NCI-H69 (cell line): ENCODE data around the gene PIGU.
"Not testable (repeated sequence)": the region's sequence is repeated elsewhere in the genome, so short reads cannot be mapped to it uniquely, and the experiment has no call there.

Experiments
- DNase-seq: peaks from one replicate; lab custom pipeline; 2025; lab: John Stamatoyannopoulos, UW

The PIGU gene

DNA sequence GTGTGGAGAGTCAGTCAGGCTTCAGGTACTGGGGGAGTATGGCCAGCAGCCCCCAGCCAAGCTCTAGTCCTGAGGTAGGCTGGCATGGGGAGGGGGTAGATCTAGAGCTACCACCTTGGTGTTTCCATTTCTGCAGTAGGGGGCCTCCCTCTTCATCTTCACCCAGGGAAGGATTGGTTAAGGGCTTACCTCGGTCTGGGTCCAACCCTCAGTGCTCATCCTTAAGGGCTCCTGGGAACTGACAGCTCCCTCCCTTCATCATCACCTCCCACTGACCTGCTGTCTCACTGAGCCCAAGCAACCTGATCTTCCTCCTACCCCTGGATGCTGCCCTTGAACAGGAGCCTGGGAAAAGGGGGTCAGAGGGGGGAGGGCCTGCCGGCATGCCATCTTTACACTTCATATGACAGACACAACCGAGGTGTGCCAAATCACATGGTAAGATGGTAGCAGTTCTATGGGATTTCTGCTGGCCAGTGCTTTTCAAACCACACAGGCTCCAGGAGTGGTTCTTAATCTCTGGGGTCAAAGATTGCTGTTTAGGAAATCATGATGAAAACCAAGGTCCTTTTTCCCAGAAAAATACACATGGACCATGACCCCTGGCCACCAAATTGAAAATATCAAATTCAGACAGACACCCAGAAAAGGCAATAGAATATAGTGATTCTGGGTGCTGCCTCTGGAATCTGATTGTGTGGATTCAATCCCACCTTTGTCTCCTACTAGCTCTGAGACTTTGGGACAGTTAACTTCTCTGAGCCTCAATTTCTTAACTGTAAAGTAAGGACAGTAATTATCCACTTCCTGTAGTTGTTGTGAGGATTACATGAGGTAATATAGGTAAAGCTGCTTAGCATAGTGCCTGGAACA, 30.3 kb upstream of the PIGU start:
- DNase-seq: no peak

DNA sequence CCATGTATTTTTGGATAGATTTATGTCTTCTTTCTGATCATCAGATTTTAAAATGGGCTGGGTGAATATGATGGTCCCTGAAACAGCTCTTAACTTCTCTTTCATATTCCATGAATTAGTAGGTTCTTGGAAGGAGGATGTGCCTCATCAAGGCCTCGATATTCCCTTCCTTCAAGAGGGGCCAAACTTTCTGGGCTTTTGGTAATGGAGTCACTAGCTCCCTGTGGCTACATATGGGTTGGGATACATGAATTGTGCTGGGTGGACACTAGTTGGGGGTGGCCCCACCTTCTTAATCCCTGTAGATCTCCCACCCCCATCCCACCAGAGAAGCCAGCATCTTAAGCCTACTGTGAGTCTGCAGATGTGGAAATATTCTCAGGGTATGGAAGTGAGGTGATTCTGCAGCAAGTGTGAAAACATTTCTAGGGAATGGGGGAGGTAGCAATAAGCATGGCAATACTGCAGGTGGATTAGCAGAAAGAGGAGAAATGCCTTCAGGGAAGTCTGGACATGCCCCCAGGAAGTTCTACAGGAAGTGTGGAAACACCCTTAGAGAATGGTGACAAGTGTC, 29.5 kb upstream of the PIGU start:
- DNase-seq: no peak

DNA sequence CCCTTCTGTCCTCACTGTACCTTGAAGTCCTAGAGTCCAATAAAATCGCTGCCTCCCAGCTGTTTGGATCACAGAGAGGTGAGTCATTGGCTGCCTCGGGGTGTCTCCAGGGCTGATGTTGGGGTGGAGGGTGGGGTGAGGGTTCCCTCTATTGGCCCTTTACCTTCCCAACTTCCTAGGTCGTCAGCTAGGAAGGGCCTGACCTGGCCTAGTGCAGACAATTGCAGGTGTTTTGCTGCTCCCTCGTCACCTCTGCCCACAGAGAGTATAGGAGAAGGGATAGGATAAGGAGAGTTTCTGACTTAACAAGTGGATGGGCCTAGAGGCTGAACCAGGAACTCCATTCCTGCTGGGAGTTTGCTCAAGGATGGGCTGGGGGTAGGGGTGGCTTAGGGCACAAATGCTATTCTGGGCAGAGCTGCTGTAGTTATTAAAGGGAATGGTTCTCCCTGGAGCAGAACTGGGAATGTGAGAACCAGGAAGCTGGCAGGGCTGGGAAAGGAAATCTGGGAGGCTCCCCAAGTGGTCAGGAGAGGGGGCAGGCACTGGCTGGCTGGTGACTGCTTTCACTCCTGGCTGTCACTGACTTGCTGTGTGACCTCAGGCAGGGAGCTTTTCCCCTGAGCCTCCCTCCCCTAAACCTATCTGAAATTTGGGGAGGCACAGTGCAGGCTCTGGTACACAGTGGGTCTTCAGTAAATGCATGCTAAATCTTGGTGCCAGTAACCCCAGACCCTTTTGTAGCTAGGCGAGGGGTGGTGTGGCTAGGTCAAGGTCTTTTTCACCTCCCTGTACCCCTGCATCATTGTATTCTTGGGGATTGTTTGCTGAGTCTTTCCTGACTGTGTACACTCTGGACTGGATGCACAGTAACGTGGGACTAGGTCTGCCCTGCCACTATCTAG, 28.8 kb upstream of the PIGU start:
- peak; percentile 72 for DNase-seq

DNA sequence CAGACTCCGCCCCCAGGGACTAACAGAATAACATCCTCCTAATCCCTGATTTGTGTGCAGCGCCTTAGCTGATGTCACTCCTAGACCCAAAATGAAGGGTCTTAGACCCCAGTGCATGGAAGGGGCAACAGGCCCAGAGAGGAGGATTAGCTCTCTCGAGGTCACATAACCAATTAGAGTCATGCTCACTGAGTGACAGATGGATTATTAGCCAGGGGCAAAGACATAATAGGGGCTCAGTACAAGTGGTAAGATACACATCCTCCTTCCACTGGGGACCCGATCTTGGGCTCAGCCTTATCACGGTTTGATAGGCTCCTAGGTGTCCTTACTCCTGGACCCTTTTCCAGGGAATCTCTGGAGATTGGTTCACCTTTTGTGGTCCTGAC, 28.1 kb upstream of the PIGU start:
- DNase-seq: peak; percentile 74

DNA sequence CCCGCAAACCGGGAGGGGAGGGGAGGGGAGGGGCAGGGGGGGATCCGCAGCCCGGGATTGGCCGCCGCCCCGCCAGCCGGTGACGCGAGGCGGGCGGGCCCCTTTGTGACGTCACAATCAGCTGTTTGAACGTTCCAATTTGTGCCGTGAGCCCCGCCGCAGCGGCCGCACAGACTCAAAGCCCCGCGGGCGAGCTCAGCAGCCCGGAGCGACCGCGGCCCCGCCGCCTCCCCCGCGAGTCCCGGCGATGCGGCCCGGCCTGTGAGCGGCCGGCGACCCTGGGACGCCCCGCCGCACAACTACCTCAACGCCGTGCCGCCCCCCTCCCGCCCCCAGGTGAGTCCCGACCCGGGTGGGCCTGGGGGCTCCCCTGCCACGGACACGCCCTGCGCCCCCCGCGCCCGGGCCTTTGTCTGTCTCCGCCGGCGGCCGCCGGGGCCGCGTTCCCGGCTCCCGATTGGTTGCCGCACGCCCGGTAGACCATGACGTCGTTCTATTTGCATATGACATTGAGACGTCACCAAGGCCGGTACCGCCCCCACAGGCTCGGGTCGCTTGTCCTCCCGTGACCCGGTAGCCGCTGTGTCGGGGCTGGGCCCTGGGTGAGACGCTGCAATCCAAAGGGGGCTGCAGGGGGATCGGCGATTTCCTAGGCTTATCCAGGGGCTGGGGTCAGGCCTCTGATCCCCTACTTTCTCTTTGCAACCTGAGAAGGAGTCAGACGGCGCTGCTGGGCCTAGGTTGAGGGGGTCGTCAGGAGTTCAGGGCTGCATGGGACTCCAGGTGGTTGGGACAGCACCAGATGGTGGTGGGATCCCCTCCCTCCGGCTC, 27.5 kb upstream of the PIGU start, which contains the start of gene TP53INP2:
TP53INP2 (plus strand) TSS at position 168 of the 831 bp plus-strand sequence. CDS start 4,396 bp downstream, outside the sequence.
- peak; percentile 95 for DNase-seq

DNA sequence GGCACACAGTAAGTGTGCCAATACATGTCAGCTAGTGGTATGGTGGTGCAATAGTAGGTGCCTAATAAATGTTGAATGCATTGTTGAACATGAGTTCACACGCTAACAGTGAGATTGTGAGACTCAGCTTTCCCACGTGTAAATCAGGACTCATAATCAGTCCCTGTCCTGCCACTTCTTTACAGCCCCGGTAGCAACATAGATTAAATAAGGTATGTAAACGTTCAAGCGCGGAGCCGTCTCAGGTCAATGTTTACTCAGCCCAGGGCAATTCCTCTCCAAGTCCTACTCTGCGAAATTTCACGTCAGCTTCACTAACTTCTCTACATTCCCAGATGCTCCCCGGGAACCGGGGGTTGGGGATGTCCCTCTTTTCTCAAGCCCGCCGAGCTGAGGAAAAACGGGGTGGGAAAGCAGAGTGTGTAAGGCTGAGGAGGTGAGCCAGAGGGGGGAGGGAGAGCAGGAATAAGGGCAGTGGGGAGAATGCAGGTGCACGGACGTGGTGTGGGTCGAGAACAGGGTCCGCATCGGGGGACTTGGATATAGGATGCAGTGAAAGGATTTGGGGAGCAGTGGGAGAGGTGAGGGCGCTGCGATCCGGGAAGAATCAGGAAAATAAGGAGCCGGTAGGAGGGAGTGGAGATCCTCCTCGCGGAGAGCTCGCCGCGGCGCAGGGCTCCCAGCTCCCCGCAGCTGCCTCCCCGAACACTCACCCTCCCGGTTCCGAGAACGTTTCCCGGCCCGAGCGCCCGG, 26.7 kb upstream of the PIGU start:
- DNase-seq: peak; percentile 63

DNA sequence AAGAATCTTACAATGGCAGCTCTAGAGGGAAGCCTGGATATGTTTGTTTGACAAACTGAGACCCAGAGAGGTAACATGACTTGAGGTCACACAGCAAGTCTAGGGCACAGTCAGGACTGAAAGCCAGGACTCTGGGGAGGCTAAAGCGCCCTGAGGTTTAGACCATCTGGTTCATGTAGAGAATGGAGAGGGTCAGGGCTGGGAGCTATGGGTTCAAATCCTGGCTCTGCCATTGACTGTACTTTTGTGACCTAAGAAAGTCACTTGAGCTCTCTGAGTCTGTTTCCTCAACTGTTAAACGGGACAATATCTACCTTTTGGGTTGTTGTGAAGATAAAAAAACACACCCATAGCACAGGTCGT, 26.1 kb upstream of the PIGU start:
- no peak for DNase-seq

DNA sequence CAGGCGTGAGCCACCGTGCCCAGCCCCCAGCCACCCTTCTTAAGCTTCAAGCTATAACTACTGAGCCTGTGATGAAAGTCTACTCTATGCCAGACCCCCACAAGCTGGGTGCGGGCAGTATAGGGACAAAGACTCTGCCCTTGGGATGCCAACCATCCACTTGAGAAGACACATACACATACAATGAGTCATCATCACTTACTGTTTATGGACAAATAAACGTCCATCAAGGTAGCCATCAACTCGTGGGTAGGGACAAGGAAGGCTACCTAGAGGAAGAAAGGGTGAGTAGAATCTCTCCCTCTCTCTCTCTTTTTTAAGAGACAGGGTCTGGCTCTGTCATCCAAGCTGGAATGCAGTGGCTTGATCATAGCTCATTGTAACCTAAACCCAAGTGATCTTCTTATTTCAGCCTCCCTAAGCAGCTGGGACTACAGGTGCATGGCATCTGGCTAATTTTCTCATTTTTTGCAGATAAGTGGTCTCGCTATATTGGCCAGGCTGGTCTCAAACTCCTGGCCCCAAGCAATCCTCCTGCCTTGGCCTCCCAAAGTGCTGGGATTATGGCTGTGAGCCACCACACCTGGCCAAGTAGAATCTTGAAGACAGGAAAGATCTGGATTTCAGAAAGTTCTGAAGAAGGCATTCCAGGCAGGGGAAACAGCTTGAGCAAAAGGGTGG, 24.7 kb upstream of the PIGU start:
- no peak for DNase-seq

DNA sequence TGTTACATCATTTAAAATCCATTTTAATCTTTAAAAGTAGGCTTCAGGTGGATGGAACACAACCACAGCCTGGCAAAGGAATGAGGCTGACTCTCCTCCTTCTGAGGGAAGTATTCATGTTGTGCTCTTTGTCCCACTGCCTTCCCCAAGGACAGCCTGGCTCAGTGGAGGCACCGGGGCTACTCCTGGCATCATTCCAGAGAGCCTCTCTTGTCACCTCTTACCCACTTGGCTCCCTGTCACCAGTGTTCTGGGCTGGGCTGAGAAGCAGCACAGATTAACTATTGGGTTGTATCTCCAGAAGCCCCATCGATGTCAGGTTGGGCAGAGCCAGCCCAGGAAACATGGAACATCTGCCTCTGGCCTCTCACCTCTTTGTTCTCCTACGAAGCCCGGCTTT, 16.5 kb upstream of the PIGU start:
- no peak for DNase-seq

DNA sequence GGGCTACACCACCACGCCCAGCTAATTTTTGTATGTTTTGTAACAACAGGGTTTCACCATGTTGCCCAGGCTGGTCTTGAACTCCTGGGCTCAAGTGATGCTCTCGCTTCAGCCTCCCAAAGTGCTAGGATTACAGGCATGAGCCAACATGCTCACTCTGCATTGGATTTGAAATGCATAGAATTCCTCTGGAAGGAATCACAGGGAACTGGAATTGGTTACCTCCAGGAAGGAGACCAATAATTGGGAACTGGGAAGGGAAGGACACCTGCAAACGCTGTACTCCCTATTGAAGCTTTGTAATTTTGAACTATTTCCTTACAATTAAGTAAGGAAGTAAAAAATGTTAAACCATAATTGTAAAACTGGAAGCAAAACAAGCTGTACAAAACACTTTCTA, 14.9 kb upstream of the PIGU start:
- DNase-seq: no peak

DNA sequence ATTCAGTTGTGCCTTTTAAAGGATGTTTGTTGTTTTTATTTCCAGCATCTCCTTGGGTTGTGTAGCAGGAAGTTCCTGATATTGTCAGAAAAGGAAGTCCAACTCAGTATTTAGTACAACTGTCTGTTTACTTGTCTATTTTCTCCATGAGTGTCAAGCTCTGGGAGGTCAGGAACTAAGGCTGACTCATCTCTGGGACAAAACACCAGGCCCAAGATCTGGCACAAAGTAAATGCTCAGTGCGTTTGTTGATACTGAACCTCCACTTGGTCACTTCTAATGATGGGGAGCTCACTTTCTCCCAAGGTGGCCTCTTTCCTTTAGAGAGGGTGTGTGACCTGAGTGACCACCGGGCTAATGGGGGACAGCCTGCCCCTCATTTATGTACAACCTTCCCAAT, 12.6 kb upstream of the PIGU start:
- no peak for DNase-seq

DNA sequence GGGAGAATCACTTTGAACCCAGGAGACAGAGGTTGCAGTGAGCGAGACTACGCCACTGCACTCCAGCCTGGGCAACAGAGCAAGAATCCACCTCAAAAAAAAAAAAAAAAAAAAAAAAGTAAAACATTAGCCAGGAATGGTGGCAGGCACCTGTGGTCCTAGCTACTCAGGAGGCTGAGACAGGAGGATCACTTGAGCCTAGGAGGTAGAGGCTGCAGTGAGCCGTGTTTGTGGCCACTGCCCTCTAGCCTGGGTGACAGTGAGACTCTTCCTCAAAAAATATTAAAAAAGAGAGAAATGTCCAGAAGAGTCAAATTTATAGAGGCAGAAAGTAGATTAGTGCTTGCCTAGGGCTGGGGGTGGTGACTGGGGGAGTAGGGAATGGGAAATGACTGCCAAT, 6.8 kb upstream of the PIGU start:
- DNase-seq: no peak

DNA sequence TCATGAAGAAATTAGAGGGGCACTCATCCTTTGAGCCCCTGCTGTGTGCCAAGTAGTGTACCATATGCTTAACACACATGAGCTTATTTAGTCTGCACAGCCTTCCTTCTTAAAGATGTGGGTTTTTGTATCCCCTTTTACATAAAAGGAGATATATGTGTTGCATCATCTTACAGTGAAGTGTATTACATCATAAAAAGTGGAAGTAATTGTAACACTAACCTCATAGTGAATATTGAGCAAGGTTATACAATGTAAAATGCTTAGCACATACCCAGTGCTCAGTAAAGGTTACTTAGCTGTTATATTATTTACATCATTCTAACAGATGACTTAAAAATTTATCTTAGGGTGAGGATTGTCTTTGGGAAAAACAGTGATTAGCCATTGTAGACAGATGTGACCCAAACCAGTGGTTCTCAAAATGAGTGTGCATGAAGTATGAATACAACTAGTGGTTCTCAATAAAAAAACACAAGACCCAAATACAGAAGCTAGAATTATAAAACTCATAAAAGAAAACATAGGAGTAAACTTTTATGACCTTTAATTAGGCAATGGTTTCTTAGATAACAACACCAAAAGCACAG, 3.8 kb upstream of the PIGU start:
- DNase-seq: no peak

DNA sequence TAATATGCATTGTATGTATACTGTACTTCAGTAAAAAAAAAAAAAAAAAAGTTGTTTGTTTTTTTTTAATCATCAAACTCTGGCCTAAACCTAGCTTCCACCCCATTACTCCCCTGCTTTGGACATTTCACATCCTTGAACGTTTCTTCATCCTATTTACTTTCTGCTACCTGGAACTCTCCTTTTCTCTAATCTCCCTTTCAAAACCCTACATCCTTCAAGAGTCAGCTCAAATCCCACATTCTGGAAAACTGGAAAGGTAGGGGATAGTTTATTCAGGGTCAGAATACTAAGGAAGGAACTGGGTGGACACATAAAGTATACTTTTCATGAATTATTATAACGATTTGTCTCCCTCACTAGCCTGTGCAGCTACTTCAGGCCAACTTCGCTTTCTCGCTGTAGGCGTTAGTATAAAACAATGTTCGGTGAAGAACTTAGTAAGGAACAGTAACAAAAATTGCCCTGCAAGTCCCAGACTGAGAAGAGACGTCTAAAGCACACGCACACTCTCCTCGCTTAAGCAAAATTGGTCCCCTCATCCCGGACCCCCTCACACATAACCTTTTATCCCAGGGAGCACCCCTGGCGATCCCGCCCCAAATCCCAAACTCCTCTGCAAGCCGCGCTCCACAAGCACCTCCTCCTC, 775 bp downstream of the PIGU start:
- DNase-seq: no peak

DNA sequence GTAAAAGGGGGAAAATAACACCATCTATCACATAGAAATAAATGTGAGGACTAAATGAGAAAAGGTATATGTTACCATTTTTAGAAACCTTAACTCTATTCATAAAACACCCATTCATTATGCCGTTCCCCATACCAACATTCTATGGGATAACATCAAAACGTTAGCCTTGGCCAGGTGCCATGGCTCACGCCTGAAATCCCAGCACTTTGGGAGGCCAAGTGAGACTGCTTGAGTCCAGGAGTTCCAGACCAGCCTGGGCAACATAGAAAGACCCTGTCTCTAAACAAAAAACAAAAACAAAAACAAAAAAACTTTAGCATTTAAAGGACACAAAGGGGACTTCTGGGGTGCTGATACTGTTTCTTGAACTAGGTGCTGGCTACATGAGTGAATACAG, 1.3 kb downstream of the PIGU start:
- peak; percentile 30 for DNase-seq

DNA sequence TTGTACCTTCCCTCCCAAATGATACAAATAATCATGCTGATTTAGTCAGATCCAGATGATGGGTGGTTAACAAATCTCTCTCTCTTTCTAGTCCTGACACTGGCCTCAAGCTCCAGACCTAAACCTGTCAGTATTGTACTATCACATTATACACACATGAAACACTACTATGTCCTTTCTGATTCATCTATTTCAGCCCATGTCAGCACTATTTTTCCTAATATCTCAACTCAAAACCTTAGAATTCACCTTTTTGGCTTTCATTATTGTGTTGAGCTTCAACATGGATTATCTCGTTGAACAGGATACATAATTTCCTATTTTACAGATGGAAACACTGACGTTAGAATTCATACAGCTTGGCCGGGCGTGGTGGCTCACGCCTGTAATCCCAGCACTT, 3.5 kb downstream of the PIGU start:
- no peak for DNase-seq

DNA sequence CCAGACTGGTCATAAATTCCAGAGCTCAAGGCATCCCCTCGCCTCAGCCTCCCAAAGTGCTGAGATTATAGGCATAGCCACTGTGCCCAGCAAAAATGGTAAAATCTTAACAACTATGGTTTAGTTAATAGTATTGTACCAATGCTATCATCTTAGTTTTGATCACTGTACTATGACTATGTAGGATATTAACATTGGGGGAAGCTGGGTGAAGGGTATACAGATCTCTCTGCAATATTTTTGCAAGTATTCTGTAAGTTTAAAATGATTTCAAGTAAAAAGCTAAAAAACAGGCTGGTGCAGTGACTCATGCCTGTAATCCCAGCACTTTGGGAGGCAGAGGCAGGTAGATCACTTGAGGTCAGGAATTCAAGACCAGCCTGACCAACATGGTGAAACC, 7.8 kb downstream of the PIGU start:
- DNase-seq: no peak

DNA sequence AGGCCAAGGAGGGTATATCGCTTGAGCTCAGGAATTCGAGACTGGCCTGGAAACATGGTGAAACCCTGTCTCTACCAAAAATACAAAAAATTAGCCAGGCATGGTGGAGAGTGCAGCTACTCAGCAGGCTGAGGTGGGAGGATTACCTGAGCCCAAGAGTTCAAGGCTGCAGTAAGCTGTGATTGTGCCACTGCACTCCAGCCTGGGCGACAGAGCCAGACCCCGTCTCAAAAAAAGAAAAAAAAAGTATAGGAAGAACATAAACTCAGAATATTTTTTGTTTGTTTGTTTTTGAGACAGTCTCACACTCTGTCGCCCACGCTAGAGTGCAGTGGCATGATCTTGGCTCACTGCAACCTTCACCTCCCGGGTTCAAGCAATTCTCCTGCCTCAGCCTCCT, 12.1 kb downstream of the PIGU start:
- DNase-seq: not testable (repeated sequence)

DNA sequence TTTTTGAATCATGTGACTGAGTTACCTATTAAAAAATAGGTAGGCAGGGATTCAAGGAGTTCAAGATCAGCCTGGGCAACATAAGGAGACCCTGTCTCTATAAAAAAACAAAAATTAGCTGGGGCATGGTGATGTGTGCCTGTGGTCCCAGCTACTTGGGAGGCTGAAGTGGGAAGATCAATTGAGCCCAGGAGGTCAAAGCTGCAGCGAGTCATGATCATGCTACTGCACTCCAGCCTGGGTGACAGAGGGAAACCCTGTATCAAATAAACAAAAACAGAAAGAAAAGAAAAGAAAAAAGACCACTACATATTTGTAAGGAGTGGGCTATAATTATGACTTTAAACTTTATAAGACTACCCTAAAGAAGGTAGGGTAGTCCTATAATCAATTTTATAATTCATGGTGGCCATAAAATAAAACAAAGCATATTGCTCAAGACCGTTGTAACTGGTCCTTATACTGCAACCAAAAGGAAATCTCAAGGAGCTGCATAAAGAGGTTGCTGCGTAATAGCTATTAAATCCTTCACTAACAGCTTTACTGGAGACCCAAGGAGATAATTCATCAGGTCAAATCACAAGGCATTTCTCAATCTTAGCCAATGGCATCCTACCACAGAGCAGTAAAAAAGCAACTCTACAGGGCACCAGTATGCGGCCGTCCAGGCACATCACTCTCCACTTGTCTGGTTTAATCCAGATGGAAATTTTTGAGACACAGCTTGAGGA, 13.5 kb downstream of the PIGU start:
- DNase-seq: no peak
